Karpas-422 (cell line): Measurements from ENCODE around the gene CLIP4. TPM values are rescaled to one million over a fixed set of nuclear protein-coding genes. Genes with fewer than 3 reads are reported as not detected.

ENCODE experiments used
- DNase-seq: peaks from one replicate; pipeline ENCODE4 v3.0.0-alpha.2; 2015
- H2AFZ ChIP-seq: fragments of 200-600 bp; sonication (generic); 2 replicates; pipeline ENCODE4 v1.6.1; 2014; ENCODE audit warnings: antibody characterized with exemption, low read length, mixed read lengths
- H3K27ac ChIP-seq: fragments of 200-600 bp; sonication (generic); 2 replicates; pipeline ENCODE4 v1.5.1; 2014; ENCODE audit warnings: mild to moderate bottlenecking, low read length, moderate library complexity
- H3K27me3 ChIP-seq: fragments of 200-600 bp; sonication (generic); 2 replicates; pipeline ENCODE4 v1.6.1; 2014; ENCODE audit warnings: low read length, mixed read lengths
- H3K36me3 ChIP-seq: fragments of 200-600 bp; sonication (generic); 2 replicates; pipeline ENCODE4 v1.6.1; 2014; ENCODE audit warnings: low read length, mixed read lengths; ENCODE audit not compliant: insufficient read depth
- H3K4me1 ChIP-seq: fragments of 200-600 bp; sonication (generic); 2 replicates; pipeline ENCODE4 v1.6.1; 2014; ENCODE audit warnings: mild to moderate bottlenecking, low read length, mixed read lengths
- H3K4me2 ChIP-seq: fragments of 200-600 bp; sonication (generic); 2 replicates; pipeline ENCODE4 v1.6.1; 2014; ENCODE audit warnings: low read length, low read depth, mild to moderate bottlenecking; ENCODE audit not compliant: poor library complexity, severe bottlenecking
- H3K4me3 ChIP-seq: fragments of 200-600 bp; sonication (generic); 2 replicates; pipeline ENCODE4 v1.5.1; 2014; ENCODE audit warnings: mild to moderate bottlenecking, antibody characterized with exemption, low read length, mixed read lengths
- H3K79me2 ChIP-seq: fragments of 200-600 bp; sonication (generic); 2 replicates; pipeline ENCODE4 v1.6.1; 2014; ENCODE audit warnings: mild to moderate bottlenecking, low read length, mixed read lengths
- H3K9ac ChIP-seq: fragments of 200-600 bp; sonication (generic); 2 replicates; pipeline ENCODE4 v1.6.0; 2014; ENCODE audit warnings: low read length
- H3K9me2 ChIP-seq: fragments of 200-600 bp; sonication (generic), shearing (Covaris generic); replicated peaks from 2 replicates; pipeline ENCODE4 v1.6.0; 2014; ENCODE audit warnings: mild to moderate bottlenecking, low read length, moderate library complexity; ENCODE audit not compliant: insufficient read depth
- H3K9me3 ChIP-seq: fragments of 300-700, 200-600 bp; sonication (generic); 2 replicates; pipeline ENCODE4 v1.6.1; 2014; ENCODE audit warnings: low read length, mixed read lengths
- H4K20me1 ChIP-seq: fragments of 200-600 bp; sonication (generic); 2 replicates; pipeline ENCODE4 v1.6.1; 2014; ENCODE audit warnings: mild to moderate bottlenecking, antibody characterized with exemption, low read length, low read depth; ENCODE audit not compliant: insufficient read depth
- total RNA-seq: library from RNA; depleted of rRNA; stranded (reverse); fragments of >200 nt; shearing (Covaris generic); gene quantifications from 2 replicates; pipeline ENCODE4 v1.2.3, GENCODE V29; 2014; ENCODE audit warnings: low replicate concordance

The CLIP4 gene
- total RNA-seq, 1 experiment from 2014 or later = not detected

DNA sequence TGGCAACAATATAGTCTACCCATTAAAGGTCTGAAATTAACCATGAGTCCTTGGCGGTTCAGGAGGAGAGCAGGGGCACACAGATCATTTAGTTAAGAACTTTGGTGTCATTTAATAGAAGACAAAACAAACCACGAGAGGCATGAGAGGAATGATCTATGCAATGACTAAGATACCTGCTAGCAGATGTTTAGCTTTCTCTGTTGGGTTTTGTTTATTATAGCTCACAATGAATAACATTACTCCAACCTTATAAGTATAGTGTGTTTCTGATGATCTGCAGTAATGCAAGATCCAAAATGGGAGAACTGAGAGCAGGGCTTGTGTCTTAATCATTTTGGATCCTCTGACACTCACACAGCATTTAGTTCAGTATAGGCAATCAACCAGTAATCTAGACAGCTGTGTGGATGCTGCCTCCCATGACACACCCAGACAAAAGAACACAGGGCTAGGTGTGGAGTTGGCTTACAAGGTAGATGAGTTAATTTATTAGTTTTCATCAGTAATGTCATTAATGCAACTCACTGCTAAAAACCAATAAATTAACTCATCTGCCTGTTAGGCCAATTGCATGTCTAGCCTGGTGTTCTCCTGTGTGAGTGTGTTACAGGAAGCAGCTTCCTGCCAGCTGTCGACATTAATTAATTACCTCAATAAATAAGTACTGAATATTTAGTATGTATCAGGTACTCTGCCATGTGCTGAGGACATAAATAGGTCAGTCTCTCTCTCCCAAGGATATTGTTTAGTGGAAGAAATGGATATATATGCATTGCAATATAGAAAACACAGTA lies 92.3 kb downstream of the CLIP4 start:
- Histone ChIP-seq H3K79me2 (no peaks in the 10 kb centered on the region), H3K27ac (no peak overlapping the region)
- DNase-seq = no peak

DNA sequence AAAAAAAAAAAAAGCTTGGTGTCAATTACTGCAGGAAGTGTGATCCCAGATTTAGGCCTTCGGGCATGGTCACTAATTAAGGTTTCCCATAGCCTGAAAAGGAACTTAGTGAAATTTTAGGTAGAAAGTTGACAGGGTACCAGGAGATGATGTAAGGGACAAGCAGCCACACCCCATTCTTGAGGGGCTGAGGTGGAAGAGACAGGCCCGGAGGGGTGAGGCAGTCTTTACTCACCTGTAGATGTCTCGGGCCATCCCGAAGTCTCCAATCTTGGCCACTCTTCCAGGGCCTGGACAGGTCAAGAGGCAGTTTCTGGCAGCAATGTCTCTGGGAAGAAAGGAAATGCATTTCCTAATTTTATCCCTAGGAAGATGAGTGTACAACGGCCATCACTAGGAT lies 94.3 kb downstream of the CLIP4 start:
- no peaks in the 10 kb centered on the region for H3K79me2 ChIP-seq
- DNase-seq = no peak
- H3K27ac ChIP-seq = no peak overlapping the region
- H3K9me3 ChIP-seq = no peaks in the 10 kb centered on the region
- H3K4me3 ChIP-seq = no peak overlapping the region
- H3K4me2 ChIP-seq = no peak overlapping the region
- no peak overlapping the region for H3K9ac ChIP-seq
- no peaks in the 10 kb centered on the region for H3K4me1 ChIP-seq
- H3K27me3 ChIP-seq = no peaks in the 10 kb centered on the region
- no peak overlapping the region for H2AFZ ChIP-seq
- no peaks in the 10 kb centered on the region for H3K36me3 ChIP-seq
- H4K20me1 ChIP-seq = no peaks in the 10 kb centered on the region
- no peaks in the 10 kb centered on the region for H3K9me2 ChIP-seq

More for the DNA sequence above, 92.3 kb downstream of the CLIP4 start:
- H3K9me2 ChIP-seq = no peaks in the 10 kb centered on the region
- H3K9ac ChIP-seq = no peak overlapping the region
- H3K36me3 ChIP-seq = no peaks in the 10 kb centered on the region
- no peaks in the 10 kb centered on the region for H3K9me3 ChIP-seq
- no peak overlapping the region for H2AFZ ChIP-seq
- no peak overlapping the region for H3K4me3 ChIP-seq
- no peaks in the 10 kb centered on the region for H3K4me1 ChIP-seq
- no peaks in the 10 kb centered on the region for H3K27me3 ChIP-seq
- H4K20me1 ChIP-seq = no peaks in the 10 kb centered on the region
- H3K4me2 ChIP-seq = no peak overlapping the region

DNA sequence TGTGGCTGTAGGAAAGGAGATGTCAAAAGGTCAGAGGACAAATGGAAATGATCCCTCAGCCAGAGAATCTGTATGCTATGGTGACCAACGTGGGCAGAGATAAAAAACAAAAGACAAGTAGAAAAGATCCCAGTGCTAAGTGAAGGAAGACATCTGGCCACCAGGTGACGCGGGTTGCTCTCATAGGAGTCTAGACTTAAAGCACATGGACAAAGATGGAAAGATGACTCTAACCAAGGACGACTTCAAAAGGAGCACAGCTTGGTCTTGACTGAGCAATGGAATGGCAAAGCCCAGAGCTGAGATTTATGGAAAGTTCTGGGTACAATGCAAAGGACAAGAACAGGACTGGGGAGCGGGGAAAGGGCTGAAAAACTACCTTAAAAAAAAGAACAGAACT lies 96.8 kb downstream of the CLIP4 start:
- DNase-seq = no peak
- Histone ChIP-seq H3K27me3 (no peaks in the 10 kb centered on the region), H3K9ac (no peak overlapping the region), H3K79me2 (no peaks in the 10 kb centered on the region), H3K4me2 (no peak overlapping the region), H3K9me3 (no peaks in the 10 kb centered on the region), H3K27ac (no peak overlapping the region), H3K9me2 (no peaks in the 10 kb centered on the region), H4K20me1 (no peaks in the 10 kb centered on the region), H2AFZ (no peak overlapping the region), H3K4me1 (no peaks in the 10 kb centered on the region), H3K36me3 (no peaks in the 10 kb centered on the region), H3K4me3 (no peak overlapping the region)

DNA sequence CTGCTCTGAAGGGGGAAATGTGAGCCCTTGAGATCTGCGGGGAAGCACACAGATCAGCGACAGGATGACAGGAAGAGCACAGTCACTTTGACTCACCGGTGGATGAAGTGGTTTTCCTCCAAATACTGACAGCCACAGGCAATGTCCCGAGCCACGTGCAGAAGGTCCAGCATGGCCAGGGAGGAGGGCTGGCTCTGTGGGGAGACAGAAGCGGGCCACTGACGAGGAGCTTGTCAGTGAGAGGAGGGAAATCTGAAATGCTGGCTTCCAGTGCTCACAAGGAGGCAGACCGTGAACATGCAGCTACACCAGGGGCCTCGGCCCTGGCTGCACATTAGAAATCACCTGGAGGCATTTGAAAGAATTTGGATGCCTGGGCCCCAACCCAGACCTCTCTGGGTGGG lies 98.7 kb downstream of the CLIP4 start:
- H3K4me1 ChIP-seq = no peaks in the 10 kb centered on the region
- no peak overlapping the region for H3K4me3 ChIP-seq
- no peaks in the 10 kb centered on the region for H4K20me1 ChIP-seq
- H3K36me3 ChIP-seq = no peaks in the 10 kb centered on the region
- no peaks in the 10 kb centered on the region for H3K9me2 ChIP-seq
- no peak for DNase-seq
- no peaks in the 10 kb centered on the region for H3K79me2 ChIP-seq
- H3K4me2 ChIP-seq = no peak overlapping the region
- H3K9me3 ChIP-seq = no peaks in the 10 kb centered on the region
- H2AFZ ChIP-seq = no peak overlapping the region
- no peak overlapping the region for H3K27ac ChIP-seq
- H3K27me3 ChIP-seq = no peaks in the 10 kb centered on the region
- no peak overlapping the region for H3K9ac ChIP-seq

DNA sequence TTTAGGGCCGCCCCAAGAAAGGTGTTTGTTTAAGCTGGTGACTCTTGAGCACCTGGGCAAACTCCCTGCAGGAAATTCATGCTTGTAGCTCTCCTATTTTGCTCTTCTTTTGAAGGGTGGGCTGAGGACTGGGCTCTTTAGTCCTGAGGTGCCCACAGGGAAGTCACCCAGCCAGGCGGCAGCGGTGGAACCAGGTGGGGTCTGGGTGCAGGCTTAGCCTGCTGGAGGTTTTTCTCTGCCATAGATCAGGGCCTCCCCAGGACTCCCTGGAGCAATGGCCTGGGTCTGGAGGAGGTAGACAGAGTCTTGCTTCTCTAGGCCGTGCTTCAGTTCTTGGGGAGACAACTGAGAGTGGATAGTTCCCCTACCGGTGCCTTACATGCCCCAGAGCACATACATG lies 99.9 kb downstream of the CLIP4 start:
- no peak overlapping the region for H3K4me3 ChIP-seq
- H3K79me2 ChIP-seq = no peaks in the 10 kb centered on the region
- H4K20me1 ChIP-seq = no peaks in the 10 kb centered on the region

DNA sequence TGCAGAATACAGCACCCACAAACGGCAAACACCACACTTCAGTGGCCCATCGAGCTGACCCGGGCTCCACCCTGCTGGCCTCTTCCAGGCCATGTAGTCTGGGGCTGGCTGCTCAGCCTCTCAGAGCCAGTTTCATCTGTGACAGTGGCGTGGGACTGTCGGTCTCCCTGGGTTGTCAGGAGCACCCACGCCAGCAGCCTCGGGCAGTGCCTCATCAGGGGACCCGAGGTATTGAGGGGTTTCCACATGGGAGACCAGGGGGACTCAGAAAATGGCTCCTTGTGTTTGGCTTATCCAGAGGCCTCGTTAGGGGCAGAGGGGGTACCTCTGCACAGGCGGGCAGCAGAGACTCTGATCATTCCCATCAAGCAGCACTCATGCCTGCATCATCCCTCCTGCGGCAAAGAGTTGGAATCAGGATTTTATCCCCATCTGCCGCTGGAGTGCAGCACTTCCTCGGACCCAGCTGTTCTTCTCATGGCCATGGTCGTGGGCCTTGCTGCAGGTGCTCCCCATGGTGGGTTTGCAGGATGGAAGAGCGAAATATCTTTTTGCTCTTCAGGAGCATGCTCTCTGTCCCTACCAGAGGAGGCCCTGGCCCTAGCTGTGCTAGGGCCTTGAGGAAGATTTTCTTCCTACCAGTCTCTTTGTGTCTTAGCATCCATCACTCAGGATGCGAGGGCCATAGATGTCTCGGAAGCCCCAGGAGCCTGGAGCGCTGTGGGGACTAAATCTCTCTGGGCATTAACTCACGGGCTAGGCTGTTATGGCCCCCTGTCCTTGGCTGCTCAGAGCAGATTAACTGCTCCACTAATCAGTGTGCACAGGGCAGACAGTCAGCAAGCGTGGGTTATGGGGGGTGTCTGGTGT lies 100.8 kb downstream of the CLIP4 start:
- H3K79me2 ChIP-seq = no peaks in the 10 kb centered on the region
- H3K9me2 ChIP-seq = no peaks in the 10 kb centered on the region
- no peak overlapping the region for H3K27ac ChIP-seq
- H3K4me2 ChIP-seq = no peak overlapping the region
- no peak for DNase-seq
- H4K20me1 ChIP-seq = no peaks in the 10 kb centered on the region
- no peaks in the 10 kb centered on the region for H3K4me1 ChIP-seq
- H3K9me3 ChIP-seq = no peaks in the 10 kb centered on the region
- no peak overlapping the region for H3K9ac ChIP-seq
- no peak overlapping the region for H2AFZ ChIP-seq
- no peak overlapping the region for H3K4me3 ChIP-seq
- no peaks in the 10 kb centered on the region for H3K36me3 ChIP-seq
- H3K27me3 ChIP-seq = no peaks in the 10 kb centered on the region

More for the DNA sequence above, 99.9 kb downstream of the CLIP4 start:
- H3K9ac ChIP-seq = no peak overlapping the region
- H3K4me1 ChIP-seq = no peaks in the 10 kb centered on the region
- no peaks in the 10 kb centered on the region for H3K36me3 ChIP-seq
- no peak overlapping the region for H3K4me2 ChIP-seq
- no peak for DNase-seq
- no peaks in the 10 kb centered on the region for H3K9me3 ChIP-seq
- H2AFZ ChIP-seq = no peak overlapping the region
- H3K27me3 ChIP-seq = no peaks in the 10 kb centered on the region
- no peaks in the 10 kb centered on the region for H3K9me2 ChIP-seq
- no peak overlapping the region for H3K27ac ChIP-seq

DNA sequence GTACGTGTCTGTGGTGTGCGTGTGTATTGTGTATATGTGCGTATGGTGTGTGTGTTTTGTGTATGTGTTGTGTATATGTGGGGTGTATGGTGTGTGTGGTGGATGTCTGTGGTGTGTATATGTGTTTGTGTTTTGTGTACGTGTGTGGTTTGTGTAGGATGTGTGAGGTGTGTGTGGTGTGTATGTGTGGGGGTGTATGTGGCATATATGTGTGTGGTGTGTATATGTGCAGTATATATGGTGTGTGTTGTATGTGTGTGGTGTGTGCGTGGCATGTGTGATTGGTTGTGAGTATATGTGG lies 101.3 kb downstream of the CLIP4 start:
- Histone ChIP-seq H3K4me2 (no peak overlapping the region), H3K27ac (no peak overlapping the region), H3K4me1 (no peaks in the 10 kb centered on the region), H2AFZ (no peak overlapping the region), H3K9me3 (no peaks in the 10 kb centered on the region), H3K79me2 (no peaks in the 10 kb centered on the region), H3K4me3 (no peak overlapping the region), H3K9me2 (no peaks in the 10 kb centered on the region), H3K36me3 (no peaks in the 10 kb centered on the region), H3K27me3 (no peaks in the 10 kb centered on the region), H4K20me1 (no peaks in the 10 kb centered on the region), H3K9ac (no peak overlapping the region)
- no peak for DNase-seq

DNA sequence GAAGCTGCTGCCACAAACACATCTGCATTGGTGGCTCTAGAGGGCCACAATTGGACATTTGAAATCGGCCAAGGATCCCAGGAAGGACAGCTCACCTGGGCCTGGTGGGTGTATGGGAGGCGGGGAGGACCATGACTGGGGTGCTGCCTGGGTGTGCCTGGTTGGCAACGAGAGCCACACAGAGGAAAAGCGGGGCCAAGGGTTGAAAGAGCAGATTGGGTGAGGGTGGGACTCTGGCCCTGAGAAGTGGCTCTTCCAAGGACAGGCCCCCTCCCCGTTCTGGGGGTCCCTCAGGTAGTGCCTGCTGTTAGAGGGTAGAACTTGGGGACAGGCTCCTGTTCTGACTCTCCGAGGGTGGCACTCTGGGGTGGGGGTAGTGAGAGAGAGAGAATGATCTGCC lies 102.9 kb downstream of the CLIP4 start:
- H3K4me2 ChIP-seq = no peak overlapping the region
- no peak overlapping the region for H3K9ac ChIP-seq
- no peaks in the 10 kb centered on the region for H3K36me3 ChIP-seq
- H3K4me3 ChIP-seq = no peak overlapping the region
- H3K9me2 ChIP-seq = no peaks in the 10 kb centered on the region
- H3K27ac ChIP-seq = no peak overlapping the region
- H3K9me3 ChIP-seq = no peaks in the 10 kb centered on the region
- no peak overlapping the region for H2AFZ ChIP-seq
- no peak for DNase-seq
- no peaks in the 10 kb centered on the region for H3K79me2 ChIP-seq
- no peaks in the 10 kb centered on the region for H3K27me3 ChIP-seq
- H4K20me1 ChIP-seq = no peaks in the 10 kb centered on the region
- H3K4me1 ChIP-seq = no peaks in the 10 kb centered on the region
